HEK293 (cell line): Measurements from ENCODE around the gene AGBL3.

Experiments
- ATF2 ChIP-seq: fragments of 450-650 bp; formaldehyde crosslinking; IDR thresholded peaks from 2 replicates; pipeline ENCODE4 v1.5.1; 2016; ENCODE audit warnings: missing biosample characterization, missing genetic modification characterization, low read depth
- FEZF1 ChIP-seq: fragments of 450-650 bp; formaldehyde crosslinking; IDR thresholded peaks from 2 replicates; pipeline ENCODE4 v1.5.1; 2016; ENCODE audit warnings: missing biosample characterization, missing genetic modification characterization
- GFI1B ChIP-seq: fragments of 450-650 bp; formaldehyde crosslinking; IDR thresholded peaks from 2 replicates; pipeline ENCODE4 v1.5.1; 2016; ENCODE audit warnings: missing biosample characterization, missing genetic modification characterization
- HOXC10 ChIP-seq: sonication (generic); formaldehyde crosslinking; IDR thresholded peaks from 2 replicates; pipeline ENCODE4 v1.8.1; 2023; ENCODE audit warnings: mild to moderate bottlenecking, missing genetic modification reagents
- IKZF3 ChIP-seq: fragments of 450-650 bp; IDR thresholded peaks from 2 replicates; pipeline ENCODE4 v1.5.0; 2018; ENCODE audit warnings: missing biosample characterization, mild to moderate bottlenecking, missing genetic modification characterization, moderate library complexity
- KLF10 ChIP-seq: fragments of 450-650 bp; IDR thresholded peaks from 2 replicates; pipeline ENCODE4 v1.5.1; 2018; ENCODE audit warnings: missing biosample characterization, mild to moderate bottlenecking, missing genetic modification characterization
- KLF16 ChIP-seq: fragments of 450-650 bp; formaldehyde crosslinking; IDR thresholded peaks from 2 replicates; pipeline ENCODE4 v1.5.1; 2017; ENCODE audit warnings: missing biosample characterization, missing genetic modification characterization
- KLF9 ChIP-seq: fragments of 450-650 bp; formaldehyde crosslinking; IDR thresholded peaks from 2 replicates; pipeline ENCODE4 v1.5.1; 2016; ENCODE audit warnings: missing biosample characterization, missing genetic modification characterization, low read depth
- PBX3 ChIP-seq: sonication (generic); formaldehyde crosslinking; IDR thresholded peaks from 2 replicates; pipeline ENCODE4 v1.8.1; 2022; ENCODE audit warnings: mild to moderate bottlenecking, moderate library complexity, missing genetic modification reagents
- PRDM2 ChIP-seq: fragments of 450-650 bp; formaldehyde crosslinking; IDR thresholded peaks from 2 replicates; pipeline ENCODE4 v1.5.1; 2016; ENCODE audit warnings: missing biosample characterization, missing genetic modification characterization, borderline replicate concordance
- SALL2 ChIP-seq: fragments of 450-650 bp; formaldehyde crosslinking; IDR thresholded peaks from 2 replicates; pipeline ENCODE4 v1.5.0; 2017; ENCODE audit warnings: missing biosample characterization, mild to moderate bottlenecking, missing genetic modification characterization, borderline replicate concordance
- ZNF10 ChIP-seq: fragments of 450-650 bp; formaldehyde crosslinking; IDR thresholded peaks from 2 replicates; pipeline ENCODE4 v1.5.1; 2017; ENCODE audit warnings: missing biosample characterization, missing genetic modification characterization
- ZNF26 ChIP-seq: fragments of 450-650 bp; formaldehyde crosslinking; IDR thresholded peaks from 2 replicates; pipeline ENCODE4 v1.5.1; 2016; ENCODE audit warnings: missing biosample characterization, missing genetic modification characterization
- ZNF335 ChIP-seq: fragments of 450-650 bp; formaldehyde crosslinking; conservative IDR thresholded peaks from 2 replicates; pipeline ENCODE4 v1.5.1; 2016; ENCODE audit warnings: missing biosample characterization, missing genetic modification characterization
- ZNF341 ChIP-seq: fragments of 450-650 bp; formaldehyde crosslinking; IDR thresholded peaks from 2 replicates; pipeline ENCODE4; 2016; ENCODE audit warnings: low read depth, missing biosample characterization, missing genetic modification characterization
- ZNF394 ChIP-seq: fragments of 450-650 bp; formaldehyde crosslinking; IDR thresholded peaks from 2 replicates; pipeline ENCODE4 v1.5.1; 2016; ENCODE audit warnings: missing biosample characterization, missing genetic modification characterization, mild to moderate bottlenecking, moderate library complexity, borderline replicate concordance
- ZNF529 ChIP-seq: fragments of 450-650 bp; formaldehyde crosslinking; IDR thresholded peaks from 2 replicates; pipeline ENCODE4 v1.5.1; 2017; ENCODE audit warnings: missing genetic modification characterization, missing biosample characterization; ENCODE audit not compliant: insufficient replicate concordance
- ZNF548 ChIP-seq: fragments of 450-650 bp; formaldehyde crosslinking; IDR thresholded peaks from 2 replicates; pipeline ENCODE4 v1.5.1; 2016; ENCODE audit warnings: missing biosample characterization, missing genetic modification characterization
- ZNF558 ChIP-seq: fragments of 450-650 bp; formaldehyde crosslinking; IDR thresholded peaks from 2 replicates; pipeline ENCODE4 v1.5.1; 2016; ENCODE audit warnings: missing biosample characterization, missing genetic modification characterization
- ZNF580 ChIP-seq: fragments of 450-650 bp; formaldehyde crosslinking; IDR thresholded peaks from 2 replicates; pipeline ENCODE4 v1.5.1; 2016; ENCODE audit warnings: missing biosample characterization, missing genetic modification characterization
- ZNF585B ChIP-seq: fragments of 450-650 bp; formaldehyde crosslinking; IDR thresholded peaks from 2 replicates; pipeline ENCODE4 v1.5.1; 2016; ENCODE audit warnings: missing biosample characterization, missing genetic modification characterization
- ZNF623 ChIP-seq: fragments of 450-650 bp; formaldehyde crosslinking; IDR thresholded peaks from 2 replicates; pipeline ENCODE4 v1.5.1; 2016; ENCODE audit warnings: missing biosample characterization, missing genetic modification characterization
- ZNF626 ChIP-seq: fragments of 450-650 bp; sonication (Bioruptor Pico); formaldehyde crosslinking; IDR thresholded peaks from 2 replicates; pipeline ENCODE4 v1.5.1; 2018; ENCODE audit warnings: missing biosample characterization, missing genetic modification characterization, inconsistent platforms
- ZNF670 ChIP-seq: fragments of 450-650 bp; formaldehyde crosslinking; IDR thresholded peaks from 2 replicates; pipeline ENCODE4 v1.5.1; 2016; ENCODE audit warnings: missing biosample characterization, missing genetic modification characterization, low read depth
- ZNF704 ChIP-seq: fragments of 450-650 bp; formaldehyde crosslinking; IDR thresholded peaks from 2 replicates; pipeline ENCODE4 v1.5.1; 2016; ENCODE audit warnings: missing biosample characterization, missing genetic modification characterization
- ZNF76 ChIP-seq: fragments of 450-650 bp; formaldehyde crosslinking; IDR thresholded peaks from 2 replicates; pipeline ENCODE4; 2016; ENCODE audit warnings: low read depth, missing biosample characterization, missing genetic modification characterization, borderline replicate concordance
- ZNF785 ChIP-seq: fragments of 450-650 bp; formaldehyde crosslinking; IDR thresholded peaks from 2 replicates; pipeline ENCODE4 v1.5.1; 2016; ENCODE audit warnings: missing biosample characterization, missing genetic modification characterization

AGBL3 gene

GRCh38 chr7:135170274-135170997 lies 184.1 kb downstream of the AGBL3 start, which contains the start of gene CYREN (continued):
- TF ChIP-seq ZNF10 (tag by site-specific recombination) (peak; percentile 49; the same call in 1 of the 2 replicates), ZNF580 (tag by site-specific recombination) (peak; percentile 70; the same call in 1 of the 2 replicates), GFI1B (tag by site-specific recombination) (no peak), PRDM2 (tag by site-specific recombination) (no peak), ZNF394 (peak; percentile 60), ZNF335 (tag by site-specific recombination) (peak; percentile 89), ZNF670 (tag by site-specific recombination) (no peak), ZNF341 (tag by site-specific recombination) (no peak; the same call in none of the 2 replicates), ZNF548 (tag by site-specific recombination) (no peak), IKZF3 (tag by site-specific recombination) (peak; percentile 93), ZNF529 (tag by site-specific recombination) (no peak), ATF2 (tag by site-specific recombination) (no peak), FEZF1 (tag by site-specific recombination) (no peak), ZNF558 (tag by site-specific recombination) (no peak), ZNF626 (tag by site-specific recombination) (no peak), KLF16 (tag by site-specific recombination) (peak; percentile 88), HOXC10 (CRISPR knock-in tag) (no peak), ZNF623 (tag by site-specific recombination) (no peak), PBX3 (CRISPR knock-in tag) (no peak), ZNF76 (tag by site-specific recombination) (peak; percentile 72), ZNF26 (tag by site-specific recombination) (no peak), ZNF704 (tag by site-specific recombination) (no peak; the same call in 1 of the 2 replicates), KLF10 (tag by site-specific recombination) (0 out of 2 replicates have a peak, but pooled peaks have one; percentile 19), SALL2 (tag by site-specific recombination) (no peak), ZNF785 (tag by site-specific recombination) (peak; percentile 63; the same call in 1 of the 2 replicates), ZNF585B (tag by site-specific recombination) (no peak), KLF9 (tag by site-specific recombination) (peak; percentile 44; the same call in 1 of the 2 replicates)
